ENCODE results near the gene CTXN2. TPM values are rescaled to one million over a fixed set of nuclear protein-coding genes. Genes with fewer than 3 reads are reported as not detected.

CTXN2 gene
- not detected in 2 replicates for total RNA-seq

GRCh38 chr15:48191574-48192225 is at the start of gene CTXN2:
Gene CTXN2, plus strand, starts transcription at chr15:48191665. Its CDS starts 9,636 bp downstream, at chr15:48201301.

GRCh38 chr15:48177766-48178647 is 13.5 kb upstream of the CTXN2 start, which contains the start of gene MYEF2:
Gene MYEF2, minus strand, starts transcription at chr15:48178295. Its CDS starts 58 bp downstream, at chr15:48178237.

GRCh38 chr15:48205981-48206380 is 14.5 kb downstream of the CTXN2 start, which contains the start of gene SLC12A1:
Gene SLC12A1, plus strand, starts transcription at chr15:48206302. Its CDS starts 1,418 bp downstream, at chr15:48207720.

Other genes with a start within 250 kb of the CTXN2 start
- not detected in 2 replicates for gene SLC24A5, start 70.7 kb upstream of the CTXN2 start, total RNA-seq
- 1.3 and 7.3 TPM in 2 replicates for gene MYEF2, start 13.4 kb upstream of the CTXN2 start, total RNA-seq
- gene SLC12A1, start 14.6 kb downstream of the CTXN2 start, total RNA-seq, result not detected in 2 replicates
- 57.6 and 93.7 TPM in 2 replicates for gene DUT, start 139.8 kb downstream of the CTXN2 start, total RNA-seq